ENCODE results near the gene NMT1.

NMT1 gene

DNA sequence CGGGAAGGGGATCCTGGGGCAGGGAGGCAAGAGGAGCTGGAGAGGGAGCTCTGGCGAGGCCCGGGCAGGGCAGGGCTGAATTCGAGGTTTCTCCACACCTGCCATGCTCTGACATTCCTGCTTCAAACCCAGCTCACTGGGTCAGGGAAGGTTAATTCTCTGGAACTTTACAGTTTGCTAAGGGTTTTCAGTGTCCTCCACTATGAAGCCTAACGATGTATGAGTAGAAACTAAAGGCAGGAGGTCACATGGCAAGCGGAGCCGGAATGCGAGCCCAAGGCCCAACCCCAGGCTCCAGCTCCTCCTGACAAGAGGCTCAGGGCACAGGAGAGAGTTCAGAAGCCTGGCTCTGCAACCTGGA is 38.8 kb upstream of the NMT1 start:
- Histone ChIP-seq H3K9me3 (ENCODE audit: control insufficient read depth, insufficient read depth, low read length) (no peaks in the 10 kb centered on the region), H3K36me3 (ENCODE audit: control insufficient read depth, insufficient read depth, low read length) (peaks cover 23% of the 10 kb centered on the region), H3K4me3 (ENCODE audit: low read depth, low read length) (no peak overlapping the region; the same call in 1 of the 2 replicates), H3K27ac (ENCODE audit: low read depth, low read length) (no peak overlapping the region), H3K4me1 (ENCODE audit: control insufficient read depth, insufficient read depth, low read length) (peaks cover 20% of the 10 kb centered on the region), H3K27me3 (ENCODE audit: control insufficient read depth, insufficient read depth, low read length) (peaks cover 43% of the 10 kb centered on the region), H3K9ac (ENCODE audit: low read depth, low read length) (no peak overlapping the region)

DNA sequence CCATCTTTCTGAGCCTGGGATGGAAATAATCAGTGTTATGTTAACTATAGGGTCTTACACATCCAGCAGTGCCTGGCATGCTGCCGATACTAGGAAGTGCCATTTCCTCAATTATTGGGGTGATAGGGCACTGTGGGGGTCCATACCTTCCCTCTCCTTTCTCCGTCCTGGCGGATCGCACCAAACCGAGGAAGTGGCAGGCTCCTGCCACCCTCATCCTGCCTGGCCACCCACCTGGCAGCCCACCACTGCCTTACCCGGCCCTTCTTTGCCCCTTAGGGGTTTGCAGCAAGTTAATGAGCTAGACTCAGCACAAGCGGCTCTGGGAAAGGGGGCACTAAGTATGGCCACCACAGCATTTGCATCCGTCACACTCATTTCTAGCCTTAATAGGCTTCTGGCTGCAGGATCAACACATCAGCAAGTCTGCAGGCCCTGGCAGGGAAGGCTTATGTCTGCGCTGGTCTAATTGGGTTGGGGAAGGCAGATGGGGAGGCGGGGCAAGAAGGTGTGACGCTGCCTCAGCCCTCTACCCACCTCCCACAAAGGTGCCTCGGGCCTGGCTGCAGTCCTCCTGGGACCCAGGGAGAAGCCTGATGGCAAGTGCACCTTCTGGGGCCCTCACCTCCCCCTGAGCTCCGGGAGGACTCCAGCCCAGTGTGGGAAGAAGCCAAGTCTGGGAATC is 38.3 kb upstream of the NMT1 start:
- Histone ChIP-seq H3K36me3 (ENCODE audit: control insufficient read depth, insufficient read depth, low read length) (peaks cover 25% of the 10 kb centered on the region), H3K4me1 (ENCODE audit: control insufficient read depth, insufficient read depth, low read length) (peaks cover 20% of the 10 kb centered on the region), H3K27me3 (ENCODE audit: control insufficient read depth, insufficient read depth, low read length) (peaks cover 41% of the 10 kb centered on the region), H3K9ac (ENCODE audit: low read depth, low read length) (no peak overlapping the region), H3K9me3 (ENCODE audit: control insufficient read depth, insufficient read depth, low read length) (no peaks in the 10 kb centered on the region), H3K4me3 (ENCODE audit: low read depth, low read length) (no peak overlapping the region), H3K27ac (ENCODE audit: low read depth, low read length) (no peak overlapping the region)

DNA sequence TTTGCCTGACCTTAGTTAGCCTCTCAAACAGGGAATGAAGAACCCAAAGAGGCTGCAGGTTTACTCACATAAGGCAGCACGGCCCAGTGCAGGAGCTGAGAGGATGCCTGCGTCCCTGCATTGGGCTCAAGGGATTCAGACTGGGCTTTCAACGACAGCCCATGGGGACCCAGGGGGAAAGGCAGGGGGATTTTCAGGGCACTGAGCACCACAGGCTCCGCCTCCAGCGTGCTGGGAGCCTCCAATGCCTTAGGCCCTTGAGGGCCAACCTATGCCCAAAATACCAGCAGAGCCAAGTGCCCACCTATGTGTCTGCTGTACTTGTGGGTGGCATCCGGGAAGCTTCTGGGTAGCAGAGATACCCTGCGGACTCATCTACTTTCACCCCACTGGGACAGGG is 32.0 kb upstream of the NMT1 start:
- Histone ChIP-seq H3K27me3 (ENCODE audit: control insufficient read depth, insufficient read depth, low read length) (no peaks in the 10 kb centered on the region), H3K4me1 (ENCODE audit: control insufficient read depth, insufficient read depth, low read length) (no peaks in the 10 kb centered on the region), H3K27ac (ENCODE audit: low read depth, low read length) (no peak overlapping the region), H3K9me3 (ENCODE audit: control insufficient read depth, insufficient read depth, low read length) (no peaks in the 10 kb centered on the region), H3K9ac (ENCODE audit: low read depth, low read length) (no peak overlapping the region), H3K36me3 (ENCODE audit: control insufficient read depth, insufficient read depth, low read length) (peaks cover 61% of the 10 kb centered on the region), H3K4me3 (ENCODE audit: low read depth, low read length) (no peak overlapping the region)

DNA sequence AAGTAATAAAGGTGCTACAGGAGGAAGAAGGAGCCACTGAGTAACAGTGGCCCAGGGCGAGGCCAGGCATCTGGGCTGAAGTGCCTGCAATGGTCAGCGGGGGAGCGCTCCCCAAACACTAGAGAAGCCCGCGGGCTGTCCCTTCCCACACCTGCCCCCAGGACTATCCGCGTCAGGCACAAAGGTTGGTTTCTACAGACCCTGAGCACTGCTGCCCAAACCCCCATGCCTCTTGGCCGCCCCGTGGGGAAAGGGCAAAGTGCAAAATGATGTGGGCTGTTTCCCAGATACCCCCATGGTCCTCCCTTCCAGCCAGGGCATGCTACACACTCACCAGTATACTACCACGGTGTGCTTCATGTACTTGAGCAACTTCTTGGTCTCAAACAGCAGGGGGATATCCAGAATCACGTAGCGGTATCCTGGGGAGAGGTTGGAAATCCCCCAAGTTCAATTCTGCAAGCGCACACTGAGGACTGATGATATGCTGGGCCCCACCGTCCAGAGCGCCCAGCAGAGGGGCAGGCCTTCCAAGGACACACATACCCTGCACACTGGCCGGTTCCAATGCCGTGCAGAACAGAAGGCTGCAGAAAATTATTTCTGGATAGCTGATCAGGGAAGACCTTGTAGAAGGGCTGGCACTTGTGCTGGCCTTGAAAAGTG is 31.2 kb upstream of the NMT1 start:
- Histone ChIP-seq H3K4me1 (ENCODE audit: control insufficient read depth, insufficient read depth, low read length) (no peaks in the 10 kb centered on the region), H3K27me3 (ENCODE audit: control insufficient read depth, insufficient read depth, low read length) (no peaks in the 10 kb centered on the region), H3K9ac (ENCODE audit: low read depth, low read length) (no peak overlapping the region), H3K4me3 (ENCODE audit: low read depth, low read length) (no peak overlapping the region), H3K36me3 (ENCODE audit: control insufficient read depth, insufficient read depth, low read length) (peaks cover 61% of the 10 kb centered on the region), H3K9me3 (ENCODE audit: control insufficient read depth, insufficient read depth, low read length) (no peaks in the 10 kb centered on the region), H3K27ac (ENCODE audit: low read depth, low read length) (no peak overlapping the region)

DNA sequence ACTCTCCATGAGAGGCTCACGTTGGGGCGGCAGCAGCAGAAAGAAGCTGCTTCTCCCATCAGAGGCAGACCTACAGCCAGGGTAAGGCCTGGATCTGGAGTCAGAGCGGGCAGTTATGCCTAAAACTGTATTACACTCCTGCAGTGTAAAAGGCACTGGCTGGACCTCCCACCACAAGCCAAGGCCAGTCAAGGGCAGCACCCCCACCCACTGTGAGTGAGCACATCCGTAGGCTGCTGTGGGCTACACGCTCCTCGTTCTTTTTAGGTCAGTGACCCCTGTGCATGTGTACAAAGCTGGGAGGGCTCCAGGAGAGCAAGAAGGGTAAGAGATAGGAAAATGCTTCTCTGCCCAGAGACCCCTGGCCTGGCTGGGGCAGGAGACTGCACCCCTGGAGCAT is 30.4 kb upstream of the NMT1 start:
- Histone ChIP-seq H3K36me3 (ENCODE audit: control insufficient read depth, insufficient read depth, low read length) (peaks cover 62% of the 10 kb centered on the region), H3K9me3 (ENCODE audit: control insufficient read depth, insufficient read depth, low read length) (no peaks in the 10 kb centered on the region), H3K9ac (ENCODE audit: low read depth, low read length) (no peak overlapping the region), H3K4me3 (ENCODE audit: low read depth, low read length) (no peak overlapping the region), H3K4me1 (ENCODE audit: control insufficient read depth, insufficient read depth, low read length) (no peaks in the 10 kb centered on the region), H3K27me3 (ENCODE audit: control insufficient read depth, insufficient read depth, low read length) (no peaks in the 10 kb centered on the region), H3K27ac (ENCODE audit: low read depth, low read length) (no peak overlapping the region)

DNA sequence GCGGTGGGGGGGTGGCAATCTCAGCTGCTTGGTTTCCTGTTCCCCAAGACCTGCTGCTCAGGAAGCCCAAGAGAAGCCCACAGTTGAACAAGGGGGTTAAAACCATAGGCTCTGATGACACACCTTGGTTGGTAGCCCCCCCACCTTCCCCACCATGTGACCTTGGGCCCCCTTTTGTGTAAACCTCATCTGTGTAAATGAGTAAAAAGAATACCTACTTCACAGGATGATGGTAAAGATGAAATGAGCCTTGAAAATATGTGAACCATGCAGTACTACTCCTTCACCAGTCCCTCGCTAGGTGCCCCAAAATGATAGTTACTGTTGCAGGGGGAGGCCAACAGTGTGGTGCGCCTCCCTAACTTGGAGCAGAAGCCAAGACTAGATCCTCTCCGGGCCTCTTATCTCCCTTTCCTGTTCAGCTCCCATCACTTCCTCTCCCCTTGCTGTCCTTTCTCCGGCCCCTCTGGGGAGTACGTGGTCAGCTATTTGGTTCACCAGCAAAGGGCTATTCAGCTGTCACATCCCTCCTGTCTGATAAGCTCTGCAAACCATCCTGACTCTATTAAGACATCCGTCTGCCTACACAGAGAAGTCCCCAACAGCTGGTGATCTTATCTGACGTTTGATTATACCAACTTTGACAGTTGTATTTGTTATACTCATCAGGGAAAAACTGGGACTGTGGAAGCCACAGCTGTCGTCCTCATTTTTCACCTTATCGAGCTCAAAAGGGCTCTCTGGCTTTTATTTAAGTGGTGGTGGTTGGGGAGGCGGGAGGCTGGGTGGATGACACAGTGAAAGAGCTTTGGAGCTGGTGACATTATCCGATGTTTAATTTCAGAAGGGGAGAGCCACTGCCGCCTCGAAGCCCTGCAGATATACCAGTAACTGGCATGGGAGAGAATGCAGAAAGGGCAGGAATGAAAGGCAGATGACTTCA is 29.6 kb upstream of the NMT1 start:
- no peak overlapping the region for H3K27ac ChIP-seq (ENCODE audit: low read depth, low read length)
- no peaks in the 10 kb centered on the region for H3K27me3 ChIP-seq (ENCODE audit: control insufficient read depth, insufficient read depth, low read length)
- H3K4me3 ChIP-seq (ENCODE audit: low read depth, low read length) = no peak overlapping the region
- no peaks in the 10 kb centered on the region for H3K9me3 ChIP-seq (ENCODE audit: control insufficient read depth, insufficient read depth, low read length)
- peaks cover 61% of the 10 kb centered on the region for H3K36me3 ChIP-seq (ENCODE audit: control insufficient read depth, insufficient read depth, low read length)
- H3K9ac ChIP-seq (ENCODE audit: low read depth, low read length) = no peak overlapping the region
- no peaks in the 10 kb centered on the region for H3K4me1 ChIP-seq (ENCODE audit: control insufficient read depth, insufficient read depth, low read length)

DNA sequence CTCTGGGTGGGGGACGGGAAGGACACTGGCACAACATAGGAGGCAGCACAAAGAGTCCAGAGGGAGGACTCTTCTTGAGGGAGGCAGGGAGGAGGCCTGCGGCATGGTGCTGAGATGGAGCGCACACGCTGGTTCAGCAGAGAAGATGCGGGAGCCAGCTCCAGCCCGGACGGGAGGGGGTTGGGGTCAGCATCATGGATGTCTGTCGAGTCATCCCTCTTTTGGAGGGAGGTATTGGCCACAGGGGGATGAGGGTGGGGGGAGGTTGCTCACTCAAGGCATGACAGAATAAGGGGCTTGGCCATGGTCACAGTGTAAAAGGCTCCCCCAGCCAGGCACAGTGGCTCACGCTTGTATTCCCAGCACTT is 29.0 kb upstream of the NMT1 start:
- Histone ChIP-seq H3K4me3 (ENCODE audit: low read depth, low read length) (no peak overlapping the region), H3K4me1 (ENCODE audit: control insufficient read depth, insufficient read depth, low read length) (no peaks in the 10 kb centered on the region), H3K36me3 (ENCODE audit: control insufficient read depth, insufficient read depth, low read length) (peaks cover 54% of the 10 kb centered on the region), H3K27ac (ENCODE audit: low read depth, low read length) (no peak overlapping the region), H3K9ac (ENCODE audit: low read depth, low read length) (no peak overlapping the region), H3K27me3 (ENCODE audit: control insufficient read depth, insufficient read depth, low read length) (no peaks in the 10 kb centered on the region), H3K9me3 (ENCODE audit: control insufficient read depth, insufficient read depth, low read length) (no peaks in the 10 kb centered on the region)

DNA sequence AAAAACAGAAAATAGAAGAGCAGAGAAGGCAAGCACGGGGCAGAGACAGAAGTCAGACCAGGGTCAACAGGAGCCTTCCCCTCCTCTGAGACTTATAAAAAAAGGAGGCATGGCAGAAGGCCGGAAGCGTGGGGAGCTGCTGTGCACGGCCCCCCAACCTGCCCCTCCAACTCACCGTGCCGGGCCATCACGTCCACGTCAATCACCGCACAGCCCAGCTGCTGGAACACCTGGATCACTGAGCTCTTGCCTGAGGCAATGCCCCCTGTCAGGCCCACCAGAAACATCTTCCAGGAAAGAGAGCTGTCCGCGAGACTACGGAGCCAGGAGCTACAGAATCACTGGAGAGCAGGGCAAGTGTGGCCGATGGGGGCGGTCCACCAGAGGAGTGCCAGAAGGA is 26.5 kb upstream of the NMT1 start:
- Histone ChIP-seq H3K4me3 (ENCODE audit: low read depth, low read length) (no peak overlapping the region), H3K27ac (ENCODE audit: low read depth, low read length) (no peak overlapping the region), H3K36me3 (ENCODE audit: control insufficient read depth, insufficient read depth, low read length) (peaks cover 43% of the 10 kb centered on the region), H3K27me3 (ENCODE audit: control insufficient read depth, insufficient read depth, low read length) (no peaks in the 10 kb centered on the region), H3K4me1 (ENCODE audit: control insufficient read depth, insufficient read depth, low read length) (no peaks in the 10 kb centered on the region), H3K9me3 (ENCODE audit: control insufficient read depth, insufficient read depth, low read length) (no peaks in the 10 kb centered on the region), H3K9ac (ENCODE audit: low read depth, low read length) (no peak overlapping the region)

DNA sequence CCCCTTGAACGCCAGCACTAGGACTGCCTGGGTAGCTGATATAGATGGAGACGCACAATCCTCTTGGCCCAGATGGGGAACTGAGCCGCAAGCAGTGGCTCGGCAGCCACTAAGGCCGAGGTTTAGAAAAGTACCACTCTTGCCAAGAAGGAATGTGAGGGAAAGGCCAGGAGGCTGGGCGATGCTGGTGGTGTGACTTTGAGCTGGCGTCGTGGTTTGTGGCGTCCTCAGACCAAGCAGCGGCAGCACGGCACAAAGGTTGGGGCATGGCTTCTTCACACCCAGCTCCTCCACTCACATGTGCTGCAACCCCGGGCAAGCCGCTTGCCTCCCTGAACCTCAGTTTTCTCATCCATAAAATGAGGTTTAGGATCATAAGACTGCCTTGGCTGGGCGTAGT is 25.3 kb upstream of the NMT1 start:
- H3K9me3 ChIP-seq (ENCODE audit: control insufficient read depth, insufficient read depth, low read length) = no peaks in the 10 kb centered on the region
- peaks cover 30% of the 10 kb centered on the region for H3K36me3 ChIP-seq (ENCODE audit: control insufficient read depth, insufficient read depth, low read length)

DNA sequence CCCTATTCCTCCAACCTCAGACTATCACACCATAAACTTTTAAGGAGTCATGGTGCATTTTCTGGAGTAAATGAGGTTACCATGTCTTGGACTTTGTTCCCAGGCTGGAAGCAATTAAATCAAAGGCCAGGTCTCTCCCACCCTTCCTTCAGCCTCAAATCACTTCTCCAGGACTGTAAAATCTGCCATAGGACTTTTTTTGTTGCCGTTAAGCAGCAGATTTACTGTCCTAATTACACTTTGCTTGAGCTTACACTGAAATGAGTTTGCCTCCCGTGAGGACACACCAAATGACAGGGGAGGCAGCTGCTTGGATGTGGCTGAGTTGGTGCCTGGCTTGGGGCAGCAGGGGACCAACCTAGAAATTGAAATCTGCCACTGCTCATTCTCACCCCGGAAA is 24.4 kb upstream of the NMT1 start:
- no peak overlapping the region for H3K4me3 ChIP-seq (ENCODE audit: low read depth, low read length)
- no peaks in the 10 kb centered on the region for H3K27me3 ChIP-seq (ENCODE audit: control insufficient read depth, insufficient read depth, low read length)
- no peak overlapping the region for H3K9ac ChIP-seq (ENCODE audit: low read depth, low read length)
- no peaks in the 10 kb centered on the region for H3K9me3 ChIP-seq (ENCODE audit: control insufficient read depth, insufficient read depth, low read length)
- H3K27ac ChIP-seq (ENCODE audit: low read depth, low read length) = no peak overlapping the region
- peaks cover 7% of the 10 kb centered on the region for H3K4me1 ChIP-seq (ENCODE audit: control insufficient read depth, insufficient read depth, low read length)
- H3K36me3 ChIP-seq (ENCODE audit: control insufficient read depth, insufficient read depth, low read length) = peaks cover 22% of the 10 kb centered on the region

More for the DNA sequence above, 25.3 kb upstream of the NMT1 start:
- Histone ChIP-seq H3K27ac (ENCODE audit: low read depth, low read length) (no peak overlapping the region), H3K9ac (ENCODE audit: low read depth, low read length) (no peak overlapping the region), H3K27me3 (ENCODE audit: control insufficient read depth, insufficient read depth, low read length) (no peaks in the 10 kb centered on the region), H3K4me1 (ENCODE audit: control insufficient read depth, insufficient read depth, low read length) (peaks cover 3% of the 10 kb centered on the region), H3K4me3 (ENCODE audit: low read depth, low read length) (no peak overlapping the region)
